ENCODE results near the gene CKLF.

CKLF gene

DNA sequence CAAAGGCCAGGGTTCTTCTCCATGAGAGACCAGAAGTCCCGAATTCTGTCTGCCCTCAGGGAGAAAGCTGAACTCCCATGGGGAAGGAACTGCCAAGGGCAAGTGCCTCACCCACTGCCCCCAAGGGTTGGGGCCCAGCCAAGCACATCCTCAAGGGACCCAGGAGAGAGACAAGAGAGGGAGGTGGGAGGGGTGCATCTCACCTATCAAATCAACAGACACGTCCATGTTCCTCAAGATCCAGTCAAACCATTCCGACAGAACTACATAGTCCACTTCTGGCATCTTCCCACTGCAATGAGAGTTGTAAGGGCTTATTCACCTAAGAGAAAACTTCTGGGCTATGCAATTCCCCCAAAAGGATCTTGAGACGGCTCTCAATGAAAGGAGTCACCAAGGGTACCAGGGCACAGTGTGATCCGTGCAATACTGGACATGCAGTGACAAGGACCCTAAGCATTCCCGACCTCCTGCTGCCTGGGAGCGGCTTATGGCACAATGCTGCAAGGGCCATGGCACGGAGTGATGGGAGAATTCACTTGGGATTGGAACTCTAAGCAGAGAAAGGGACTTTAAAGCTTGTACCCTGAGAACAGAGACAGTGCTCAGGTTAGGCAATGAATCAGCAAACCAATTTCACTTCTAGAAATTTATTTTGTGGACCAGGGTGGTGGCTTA, 34.7 kb upstream of the CKLF start:
- DNase-seq = no peak

DNA sequence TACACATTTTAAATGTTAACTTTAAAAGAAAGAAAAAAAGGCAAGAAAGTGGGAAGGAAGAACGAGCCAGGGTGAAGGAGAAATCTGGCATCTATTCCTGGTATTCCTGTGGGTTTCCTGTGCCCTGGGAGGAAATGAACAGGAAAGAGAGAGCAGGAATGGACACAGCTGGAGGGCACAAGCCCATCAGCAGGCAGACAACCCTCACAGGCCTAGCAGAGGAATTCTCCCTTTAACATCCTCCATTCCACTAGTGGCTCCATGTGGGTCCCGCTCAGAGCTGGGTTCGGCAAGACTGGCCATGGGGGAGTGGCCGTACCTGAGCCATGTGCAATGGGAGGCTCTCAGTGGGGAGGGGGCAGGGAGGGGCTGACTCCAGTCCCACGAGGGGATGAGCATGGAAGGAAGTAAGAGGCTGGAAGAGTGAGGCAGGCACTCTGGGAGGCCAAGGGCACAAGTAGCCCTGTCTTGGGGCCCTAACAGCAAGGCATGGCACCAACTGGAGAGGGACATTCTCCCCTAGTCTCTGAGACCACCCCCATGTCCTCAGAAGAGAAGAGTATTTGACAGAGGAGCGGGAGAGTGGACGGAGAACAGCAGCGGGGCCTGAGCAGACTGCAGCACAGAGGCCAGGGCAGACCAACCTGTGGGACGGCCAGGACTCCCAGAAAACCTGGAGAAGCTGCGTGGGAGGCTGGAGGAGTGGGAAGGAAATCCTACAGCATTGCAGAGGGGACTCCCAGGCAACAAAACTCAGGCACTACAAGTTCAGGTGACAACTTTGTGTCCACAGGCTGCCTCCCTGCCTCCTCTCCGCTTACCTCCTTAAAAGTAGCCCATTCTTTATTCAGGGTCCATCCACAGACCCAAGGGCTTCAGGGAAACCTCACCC, 32.6 kb upstream of the CKLF start:
- DNase-seq = no peak

DNA sequence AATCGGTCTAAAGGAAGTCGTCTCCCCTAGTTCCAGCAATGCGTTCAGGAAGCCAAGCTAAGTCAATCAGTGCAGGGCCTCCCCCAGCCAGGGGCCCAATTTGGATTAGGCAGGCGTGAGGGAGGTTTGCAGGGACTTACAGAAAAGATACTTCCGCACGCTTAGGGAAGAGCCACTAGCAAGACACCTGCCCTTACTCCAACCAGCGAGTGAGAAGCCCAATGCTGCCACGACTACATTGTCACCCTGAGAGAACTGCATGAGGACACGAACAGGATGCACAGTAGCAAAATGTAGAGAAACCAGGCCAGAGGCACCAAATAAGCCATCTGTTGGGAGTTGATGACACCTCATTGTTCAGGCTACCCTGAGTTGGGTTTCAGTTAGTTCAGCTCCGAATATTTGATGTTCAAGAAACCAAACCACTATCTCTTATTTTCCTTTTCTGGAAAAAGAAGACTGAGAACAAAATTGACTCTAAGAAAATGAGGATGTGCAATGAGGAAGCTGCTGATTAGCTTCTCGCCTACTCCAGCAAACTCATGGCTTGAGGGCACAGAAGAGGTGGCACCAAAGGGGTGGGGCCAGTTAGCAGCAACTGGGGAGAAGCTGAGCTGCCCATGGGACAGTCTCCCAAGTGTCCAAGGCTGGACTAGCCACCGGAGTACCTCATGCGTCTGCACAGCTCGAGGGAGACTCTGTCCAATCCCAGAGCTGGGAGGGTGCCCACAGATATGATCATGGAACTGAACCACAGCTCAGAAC, 31.8 kb upstream of the CKLF start:
- DNase-seq = no peak

DNA sequence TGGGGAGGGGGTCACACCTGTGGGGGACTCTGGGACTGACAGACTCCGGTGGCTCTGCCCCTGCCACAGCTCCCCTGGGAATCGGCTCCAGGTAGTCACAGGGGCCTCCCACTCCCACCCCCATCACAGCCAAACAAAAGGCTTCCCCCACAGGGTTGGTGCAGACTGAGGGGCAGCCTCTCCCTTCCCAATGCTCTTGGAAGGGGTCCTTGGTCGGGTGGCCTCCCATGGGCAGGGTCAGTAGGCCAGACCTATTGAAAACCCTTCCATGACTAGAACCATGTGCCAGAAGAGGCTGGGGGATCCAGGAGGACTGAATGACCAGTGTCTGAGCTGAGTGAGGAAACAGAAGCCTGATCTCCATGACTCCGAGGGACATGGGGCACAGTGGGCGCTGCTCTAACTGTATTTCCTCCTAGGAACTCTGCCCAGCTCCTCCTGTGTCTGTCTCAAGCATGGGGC, 31.1 kb upstream of the CKLF start:
- no peak for DNase-seq

DNA sequence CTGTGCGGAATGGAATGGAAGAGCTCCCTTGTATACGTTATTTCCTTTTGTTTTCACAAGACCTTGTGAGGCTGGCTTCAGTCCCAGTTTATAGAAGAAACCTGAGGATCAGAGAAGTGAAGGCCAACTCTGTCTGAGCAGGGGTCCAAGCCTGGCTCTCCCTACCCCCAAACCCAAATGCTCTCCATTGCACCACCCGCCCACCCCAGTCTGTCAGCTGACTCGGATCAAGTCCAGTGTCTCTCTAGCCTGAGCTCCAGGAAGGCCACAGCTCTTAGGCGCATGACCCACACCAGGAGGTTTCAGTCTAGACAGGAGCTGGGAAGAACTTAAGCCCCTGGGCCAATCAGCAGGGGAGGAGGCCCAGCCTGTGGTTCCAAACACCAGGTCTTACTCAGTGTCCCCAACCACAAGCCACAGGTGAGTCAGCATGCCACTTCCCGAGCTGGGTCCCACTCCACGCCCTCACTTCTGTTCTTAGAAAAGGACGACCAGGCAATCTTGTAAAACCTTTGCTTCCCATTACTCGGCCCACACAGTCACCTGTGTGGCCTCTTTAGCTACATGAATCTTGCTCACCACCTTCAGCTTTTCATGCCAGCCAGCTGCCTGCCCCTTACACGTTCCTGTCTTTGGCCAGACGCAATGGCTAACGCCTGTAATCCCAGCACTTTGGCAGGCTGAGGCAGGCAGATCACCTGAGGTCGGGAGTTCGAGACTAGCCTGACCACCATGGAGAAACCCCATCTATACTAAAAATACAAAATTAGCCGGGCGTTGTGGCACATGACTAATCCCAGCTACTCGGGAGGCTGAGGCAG, 30.2 kb upstream of the CKLF start:
- no peak for DNase-seq

DNA sequence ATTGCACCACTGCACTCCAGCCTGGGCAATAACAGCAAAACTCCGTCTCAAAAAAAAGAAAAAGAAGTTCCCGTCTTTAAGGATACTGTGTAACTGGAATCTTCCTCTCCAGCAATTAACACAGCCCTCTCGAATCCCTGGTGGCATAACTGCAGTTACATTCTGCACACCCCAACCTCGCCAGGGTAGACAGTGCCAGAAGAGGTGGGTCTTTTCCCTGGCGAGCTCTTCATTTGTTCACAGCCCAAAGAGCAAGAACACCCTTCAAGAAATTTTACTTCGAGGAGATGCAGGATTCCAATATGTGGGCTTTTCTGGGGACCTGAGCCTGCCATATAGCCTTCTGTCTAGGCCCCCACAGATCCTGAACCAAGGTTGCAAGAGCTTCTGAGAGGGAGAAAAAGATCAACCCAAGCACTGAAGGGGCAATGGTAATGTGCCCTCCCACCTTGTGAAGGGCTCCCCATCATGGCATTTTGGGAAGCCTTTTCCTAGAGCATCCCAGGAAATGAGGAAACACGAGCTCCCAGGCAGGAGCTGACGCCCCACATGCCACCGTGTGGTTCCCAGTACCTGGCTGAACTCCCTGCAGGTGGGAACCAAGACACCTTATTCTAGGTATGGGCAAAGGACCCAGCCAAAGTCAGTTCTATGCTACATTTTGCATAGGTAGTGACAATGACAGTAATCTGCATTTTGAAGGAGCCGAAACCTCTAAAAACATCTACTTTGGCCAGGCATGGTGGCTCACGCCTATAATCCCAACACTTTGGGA, 29.4 kb upstream of the CKLF start:
- no peak for DNase-seq

DNA sequence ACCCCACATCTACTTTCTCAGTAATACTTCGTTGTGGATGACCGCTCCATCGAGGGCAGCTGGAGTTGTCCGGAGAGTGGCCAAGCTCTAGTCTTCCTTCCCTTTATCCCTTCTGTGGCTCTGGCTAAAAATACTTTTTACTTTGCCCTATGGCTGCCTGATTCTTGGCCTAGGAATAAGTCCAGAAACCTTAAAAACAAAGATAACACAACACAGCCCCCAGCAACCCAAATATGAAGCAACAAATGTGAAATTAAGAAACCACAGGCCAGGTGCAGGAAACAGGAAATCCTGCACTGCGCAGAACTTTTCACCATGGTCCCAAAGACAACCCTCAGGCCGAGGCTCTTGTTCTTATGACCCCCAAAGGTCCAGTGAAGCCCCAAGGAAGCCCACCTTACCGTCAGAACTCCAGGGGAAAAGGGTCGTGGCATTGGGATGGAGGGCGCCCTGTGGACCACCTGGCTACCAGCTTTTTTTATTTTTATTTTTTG, 28.5 kb upstream of the CKLF start:
- no peak for DNase-seq

DNA sequence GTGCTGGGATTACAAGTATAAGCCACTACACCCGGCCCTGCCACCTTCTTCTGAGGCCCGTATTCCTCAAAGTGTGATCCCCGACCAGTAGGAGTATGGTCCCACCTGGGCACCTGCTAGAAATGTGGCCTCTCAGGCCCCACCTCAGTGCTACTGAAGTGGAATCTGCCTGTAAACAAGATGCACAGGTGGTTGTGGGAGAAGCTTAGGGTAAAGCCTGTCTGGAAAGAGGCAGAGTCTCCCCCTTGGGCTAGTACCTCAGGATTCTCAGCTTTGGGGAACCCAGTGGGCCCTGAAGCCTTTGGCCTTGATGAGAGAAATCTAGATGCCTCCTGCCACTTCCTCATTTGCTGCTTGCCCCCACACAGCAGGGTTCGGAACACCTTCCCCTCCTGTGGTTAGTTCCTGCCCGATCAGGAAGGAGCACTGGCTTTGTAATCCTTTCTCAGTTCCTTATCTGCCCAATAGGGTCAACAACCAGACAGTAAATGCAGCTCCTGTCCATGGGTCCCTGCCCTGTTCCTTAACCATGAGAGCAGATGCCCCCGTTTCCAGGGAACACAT, 27.7 kb upstream of the CKLF start:
- DNase-seq = no peak

DNA sequence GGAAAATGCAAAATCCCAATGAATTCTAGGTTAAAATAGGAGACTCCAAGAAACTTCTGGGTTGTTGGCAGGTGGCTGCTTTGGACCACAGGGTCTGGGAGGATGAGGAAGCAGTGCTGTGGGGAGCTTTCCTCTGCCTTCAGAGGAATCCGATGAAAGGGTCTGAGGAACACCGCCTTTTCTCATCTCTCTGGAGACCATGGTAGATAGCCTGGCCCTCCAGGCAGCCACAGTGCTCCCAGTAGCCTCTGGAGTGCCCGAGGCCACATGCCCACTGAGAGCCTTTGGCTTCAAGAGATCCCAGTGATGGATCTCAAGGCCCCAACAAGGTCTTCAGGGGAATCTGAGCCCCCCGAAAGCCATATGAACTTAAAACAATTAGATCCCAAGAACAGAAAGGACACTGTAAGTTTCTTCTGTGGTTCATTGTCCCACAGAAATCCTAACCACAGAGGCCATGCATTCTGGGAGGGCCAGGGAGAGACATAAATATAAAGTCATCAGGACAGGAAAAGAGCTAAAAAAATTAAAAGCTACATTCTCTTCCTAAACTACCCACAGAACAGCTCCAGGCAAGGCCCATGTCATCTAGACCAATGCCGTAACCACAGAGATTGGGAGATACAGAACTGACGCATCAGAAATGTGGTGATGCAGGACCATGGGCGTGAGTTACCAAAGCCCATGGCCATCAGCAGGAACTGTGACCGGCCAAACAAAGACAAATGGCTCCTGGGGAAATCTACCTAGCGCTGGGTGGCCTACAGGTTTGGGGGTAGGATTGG, 26.8 kb upstream of the CKLF start:
- DNase-seq = no peak

DNA sequence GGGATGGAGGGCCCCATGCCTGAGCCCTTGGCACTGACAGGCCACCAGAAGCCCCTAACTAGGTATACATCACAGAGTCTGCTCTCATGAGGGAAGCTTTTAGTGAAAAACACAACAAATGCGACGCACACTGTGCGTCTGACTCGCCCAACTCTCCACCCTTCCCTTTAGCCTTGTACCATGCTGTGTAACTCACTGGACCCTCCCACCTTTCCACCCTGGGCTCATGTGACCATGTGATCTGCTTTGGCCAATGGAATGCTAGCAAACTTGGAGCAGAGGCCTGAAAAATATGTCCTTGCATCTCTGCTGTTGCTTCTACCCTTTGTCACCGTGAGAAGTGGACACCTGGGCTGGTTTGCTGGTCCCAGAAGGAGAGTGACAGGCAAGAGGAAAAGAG, 24.1 kb upstream of the CKLF start:
- no peak for DNase-seq

DNA sequence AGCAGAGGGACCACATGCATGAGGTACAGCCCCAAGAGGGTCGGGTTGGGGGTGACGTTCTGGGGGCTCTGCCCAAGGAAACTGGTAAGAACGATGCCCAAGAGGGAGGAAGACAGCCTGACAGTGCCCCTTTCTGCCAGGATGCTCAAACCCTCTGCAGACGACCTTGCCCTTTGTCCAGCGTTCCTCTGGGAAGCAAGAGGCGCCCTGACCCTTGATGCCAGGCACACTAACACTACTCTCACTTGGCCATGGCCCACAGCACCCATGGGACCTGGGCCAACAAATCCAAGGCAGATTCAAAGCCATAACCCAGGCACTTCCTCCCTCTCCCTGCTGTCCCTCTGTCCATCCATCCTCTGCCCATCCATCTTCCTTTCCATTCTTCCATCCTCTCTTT, 22.9 kb upstream of the CKLF start:
- no peak for DNase-seq

DNA sequence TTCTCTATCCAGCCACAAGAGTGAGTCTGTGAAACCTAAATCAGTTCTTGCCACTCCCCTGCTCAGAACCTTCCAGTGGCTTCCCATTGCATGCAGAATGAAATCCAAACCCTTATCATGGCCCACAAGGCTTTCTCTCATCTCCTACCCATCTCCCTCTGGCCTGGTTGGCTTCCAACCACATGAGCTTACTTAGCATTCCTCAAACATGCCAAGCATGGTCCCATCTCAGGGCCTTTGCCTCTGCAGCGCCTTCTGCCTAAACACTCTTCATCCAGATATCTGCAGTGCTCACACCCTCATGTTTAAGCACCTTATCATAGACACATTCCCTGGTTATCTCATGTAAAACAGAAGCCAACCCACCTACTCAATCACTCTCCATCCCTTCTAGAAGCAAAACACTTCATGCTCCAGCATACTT, 18.0 kb upstream of the CKLF start:
- DNase-seq = no peak

DNA sequence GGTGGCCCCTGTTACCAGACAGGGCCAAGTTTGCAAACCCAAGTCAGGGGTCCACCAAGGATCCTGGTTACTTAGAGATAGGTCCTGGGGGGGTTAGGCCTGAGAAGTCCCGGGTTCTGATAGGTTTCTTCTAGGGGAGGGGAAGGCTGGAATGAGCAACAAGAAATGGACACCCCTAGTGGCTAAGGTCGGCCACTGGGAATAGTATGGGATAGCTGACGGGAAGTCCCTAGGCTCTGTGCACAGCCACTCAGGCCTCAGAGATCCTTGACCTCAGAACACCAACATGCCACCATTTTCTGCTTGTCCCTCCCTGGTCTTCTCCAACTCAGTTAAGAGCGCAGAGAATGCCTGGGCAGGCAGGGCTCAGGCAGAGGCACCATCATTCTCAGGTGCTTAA, 15.9 kb upstream of the CKLF start:
- no peak for DNase-seq

DNA sequence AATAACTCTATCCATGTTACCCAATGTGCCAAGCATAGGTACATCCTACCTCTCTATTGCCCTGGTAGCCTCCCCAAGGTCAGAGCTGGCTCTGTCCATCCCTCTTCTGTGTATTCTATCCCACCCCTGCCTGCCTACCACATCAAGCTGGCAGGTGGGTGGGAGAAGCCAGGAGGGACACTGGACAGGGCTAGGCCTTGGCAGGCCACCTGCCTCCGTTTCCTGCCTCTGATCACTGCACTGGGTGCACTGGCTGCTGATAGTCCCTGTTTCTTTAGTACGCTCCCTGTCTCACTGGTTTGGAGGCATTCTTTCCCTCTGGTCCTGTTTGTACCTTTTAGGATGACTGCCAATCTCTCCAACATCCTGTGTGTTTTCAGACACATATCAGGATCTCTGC, 15.1 kb upstream of the CKLF start:
- DNase-seq = no peak

DNA sequence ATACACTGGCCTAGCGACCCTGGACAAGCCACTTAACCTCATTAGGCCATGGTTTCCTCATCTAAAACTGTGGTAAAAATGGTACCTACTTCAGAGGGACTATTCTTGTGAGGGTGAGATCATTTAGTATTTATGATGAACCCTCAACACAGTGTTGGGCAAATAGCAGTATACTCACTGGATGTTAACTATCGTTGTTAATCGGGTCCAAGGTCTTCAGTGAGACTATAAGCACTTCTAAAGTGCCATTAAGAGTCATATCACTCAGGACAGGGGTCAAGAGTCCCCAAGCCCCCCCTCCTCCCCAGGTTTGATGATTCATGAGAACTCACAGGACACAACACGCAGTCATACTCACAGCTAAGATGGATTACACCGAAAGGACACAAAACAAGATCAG, 13.5 kb upstream of the CKLF start:
- no peak for DNase-seq

DNA sequence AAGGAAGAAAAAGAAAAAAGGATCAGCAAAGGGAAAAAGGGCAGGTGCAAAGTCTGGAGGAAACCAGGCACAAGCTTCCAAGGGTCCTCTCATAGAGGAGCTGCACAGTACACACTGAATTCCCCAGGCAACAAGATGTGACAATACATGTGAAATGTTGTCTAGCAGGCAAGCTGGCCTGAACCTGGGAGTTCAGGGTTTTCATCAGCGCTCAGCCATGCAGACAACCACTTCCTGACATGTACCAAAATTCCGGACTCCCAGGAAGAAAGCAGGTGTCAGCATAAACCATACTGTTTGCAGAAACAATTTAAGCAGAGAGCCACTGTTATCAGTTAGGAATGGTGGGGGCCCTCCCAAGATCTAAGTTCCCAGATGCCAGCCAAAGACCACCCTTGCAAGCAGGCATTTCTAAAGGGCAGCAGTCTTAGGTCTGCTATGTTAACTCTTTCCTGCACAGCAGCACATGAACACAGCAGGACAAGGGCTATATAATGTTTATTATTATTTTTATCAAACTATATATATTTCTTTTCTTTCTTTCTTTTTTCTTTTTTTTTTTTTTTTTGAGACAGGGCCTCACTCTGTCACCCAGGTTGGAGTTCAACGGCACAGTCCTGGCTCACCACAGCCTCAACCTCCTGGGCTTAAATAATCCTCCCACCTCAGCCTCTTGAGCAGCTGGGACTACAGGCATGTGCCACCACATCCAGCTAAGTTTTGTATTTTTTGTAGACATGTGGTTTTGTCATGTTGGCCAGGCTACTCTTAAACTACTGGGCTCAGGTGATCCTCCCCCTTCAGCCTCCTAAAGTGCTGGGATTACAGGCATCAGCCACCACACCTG, 12.5 kb upstream of the CKLF start:
- no peak for DNase-seq

DNA sequence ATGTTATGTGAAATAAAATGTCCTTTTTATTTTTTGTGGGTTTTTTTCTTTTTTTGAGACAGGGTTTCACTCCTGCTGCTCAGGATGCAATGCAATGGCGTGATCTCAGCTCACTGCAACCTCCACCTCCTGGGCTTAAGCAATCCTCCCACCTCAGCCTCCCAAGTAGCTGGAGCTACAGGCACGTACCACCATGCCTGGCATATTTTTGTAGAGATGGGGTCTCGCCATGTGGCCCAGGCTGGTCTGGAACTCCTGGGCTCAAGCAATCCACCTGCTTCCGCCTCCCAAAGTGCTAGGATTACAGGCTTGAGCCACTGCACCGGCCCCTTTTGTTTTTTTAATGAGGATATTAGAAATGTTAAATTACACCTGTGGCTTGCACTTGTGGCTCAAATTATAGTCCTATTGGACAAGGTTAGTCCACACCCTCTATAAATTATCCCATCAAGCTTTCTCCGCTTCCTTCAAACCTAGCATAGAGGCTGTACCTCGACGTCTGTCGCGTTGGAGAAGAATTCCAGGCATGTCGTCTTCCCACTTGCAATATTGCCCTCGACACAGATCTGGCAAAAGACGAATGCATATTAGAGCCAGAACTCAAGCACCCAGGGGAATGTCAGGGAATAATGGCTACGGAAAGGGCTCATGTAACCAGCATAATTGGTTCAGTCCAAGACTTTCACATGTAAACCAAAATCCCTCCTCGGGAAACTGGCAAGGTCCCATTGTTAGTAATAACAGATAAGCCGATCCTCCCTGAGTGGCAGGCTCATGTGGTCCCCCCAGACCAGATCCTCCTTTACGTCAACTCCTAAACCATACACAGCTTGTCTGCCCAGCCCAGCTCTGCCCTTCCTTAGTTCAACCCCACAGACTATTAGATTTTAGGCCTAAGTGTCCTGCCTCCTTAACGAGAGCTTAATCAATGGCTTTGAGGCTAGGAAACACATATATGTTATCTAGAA, 10.7 kb upstream of the CKLF start:
- no peak for DNase-seq

DNA sequence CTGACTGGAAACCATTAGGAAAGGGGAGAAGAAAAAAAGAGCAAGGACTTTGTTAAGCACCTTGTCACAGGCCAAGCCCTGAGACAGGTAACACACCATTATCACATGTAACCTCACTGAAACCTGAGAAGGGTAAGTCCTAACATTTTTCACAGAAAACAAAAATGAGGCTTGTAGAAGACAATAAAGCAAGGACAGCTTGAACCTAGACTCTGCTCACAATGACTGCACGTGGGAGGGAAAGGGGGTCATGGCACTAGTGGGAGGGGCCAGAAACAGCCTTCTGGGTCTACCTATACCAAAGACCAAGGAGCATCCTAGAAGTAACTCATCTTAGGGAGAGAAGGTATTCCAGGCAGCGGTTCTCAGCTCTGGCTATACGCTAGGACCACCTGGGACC, 10.0 kb upstream of the CKLF start:
- DNase-seq = no peak
